Hematopoietic multipotent progenitor cell treated with erythropoietin and hydrocortisone succinate and interleukin-3 and kit ligand, for 17 days (in vitro differentiated cells): ENCODE measurements around the gene DNAJC4.
A peak's percentile ranks its signal among the peaks of the same experiment; 100 is the strongest.

ENCODE experiments used
- DNase-seq: peaks from one replicate; pipeline ENCODE4 v3.0.0-alpha.2; 2015; ENCODE audit warnings: low spot score

The DNAJC4 gene

GRCh38 chr11:64230171-64230984 is at the start of gene DNAJC4:
TSS of gene DNAJC4 (plus strand) at chr11:64230548. CDS start at chr11:64230855, 307 bp downstream.
- peak; percentile 90 for DNase-seq

GRCh38 chr11:64180891-64181290 is 49.5 kb upstream of the DNAJC4 start:
- no peak for DNase-seq

GRCh38 chr11:64181506-64182411 is 48.6 kb upstream of the DNAJC4 start:
- DNase-seq = peak; percentile 68

GRCh38 chr11:64183890-64184289 is 46.5 kb upstream of the DNAJC4 start:
- no peak for DNase-seq

GRCh38 chr11:64185175-64185692 is 45.1 kb upstream of the DNAJC4 start:
- DNase-seq = peak; percentile 88

GRCh38 chr11:64185693-64186491 is 44.5 kb upstream of the DNAJC4 start, which contains the start of gene STIP1:
TSS of gene STIP1 (plus strand) at chr11:64186171. CDS start at chr11:64186262, 91 bp downstream.
- DNase-seq = peak; percentile 100

- peak; percentile 44 for DNase-seq
Measured at GRCh38 chr11:64186492-64187165, 43.7 kb upstream of the DNAJC4 start.

- DNase-seq = no peak
Measured at GRCh38 chr11:64192434-64192833, 37.9 kb upstream of the DNAJC4 start.

GRCh38 chr11:64196626-64197025 is 33.7 kb upstream of the DNAJC4 start:
- no peak for DNase-seq

- no peak for DNase-seq
Measured at GRCh38 chr11:64198511-64198910, 31.8 kb upstream of the DNAJC4 start.

- no peak for DNase-seq
Measured at GRCh38 chr11:64201543-64201942, 28.8 kb upstream of the DNAJC4 start.

GRCh38 chr11:64202992-64203391 is 27.4 kb upstream of the DNAJC4 start:
- no peak for DNase-seq

- DNase-seq = no peak
Measured at GRCh38 chr11:64203421-64204079, 26.8 kb upstream of the DNAJC4 start.

- DNase-seq = no peak
Measured at GRCh38 chr11:64204080-64204440, 26.3 kb upstream of the DNAJC4 start.

- DNase-seq = peak; percentile 98
Measured at GRCh38 chr11:64204464-64204989, 25.8 kb upstream of the DNAJC4 start.

GRCh38 chr11:64206457-64207255 is 23.7 kb upstream of the DNAJC4 start, which contains the start of gene FERMT3:
TSS of gene FERMT3 (plus strand) at chr11:64206721. CDS start at chr11:64207365, 644 bp downstream.
- peak; percentile 76 for DNase-seq

- peak; percentile 90 for DNase-seq
Measured at GRCh38 chr11:64207256-64208085, 22.9 kb upstream of the DNAJC4 start.

- no peak for DNase-seq
Measured at GRCh38 chr11:64208086-64208795, 22.1 kb upstream of the DNAJC4 start.
